ENCODE measurements around the gene CLIP3. TPM values are rescaled to one million over a fixed set of nuclear protein-coding genes. Genes with fewer than 3 reads are reported as not detected.
"Not testable (repeated sequence)": the region's sequence is repeated elsewhere in the genome, so short reads cannot be mapped to it uniquely, and the experiment has no call there.

The CLIP3 gene
- polyA plus RNA-seq, 3 donors, result 51.3 to 60.9 (median 53.5) TPM

DNA sequence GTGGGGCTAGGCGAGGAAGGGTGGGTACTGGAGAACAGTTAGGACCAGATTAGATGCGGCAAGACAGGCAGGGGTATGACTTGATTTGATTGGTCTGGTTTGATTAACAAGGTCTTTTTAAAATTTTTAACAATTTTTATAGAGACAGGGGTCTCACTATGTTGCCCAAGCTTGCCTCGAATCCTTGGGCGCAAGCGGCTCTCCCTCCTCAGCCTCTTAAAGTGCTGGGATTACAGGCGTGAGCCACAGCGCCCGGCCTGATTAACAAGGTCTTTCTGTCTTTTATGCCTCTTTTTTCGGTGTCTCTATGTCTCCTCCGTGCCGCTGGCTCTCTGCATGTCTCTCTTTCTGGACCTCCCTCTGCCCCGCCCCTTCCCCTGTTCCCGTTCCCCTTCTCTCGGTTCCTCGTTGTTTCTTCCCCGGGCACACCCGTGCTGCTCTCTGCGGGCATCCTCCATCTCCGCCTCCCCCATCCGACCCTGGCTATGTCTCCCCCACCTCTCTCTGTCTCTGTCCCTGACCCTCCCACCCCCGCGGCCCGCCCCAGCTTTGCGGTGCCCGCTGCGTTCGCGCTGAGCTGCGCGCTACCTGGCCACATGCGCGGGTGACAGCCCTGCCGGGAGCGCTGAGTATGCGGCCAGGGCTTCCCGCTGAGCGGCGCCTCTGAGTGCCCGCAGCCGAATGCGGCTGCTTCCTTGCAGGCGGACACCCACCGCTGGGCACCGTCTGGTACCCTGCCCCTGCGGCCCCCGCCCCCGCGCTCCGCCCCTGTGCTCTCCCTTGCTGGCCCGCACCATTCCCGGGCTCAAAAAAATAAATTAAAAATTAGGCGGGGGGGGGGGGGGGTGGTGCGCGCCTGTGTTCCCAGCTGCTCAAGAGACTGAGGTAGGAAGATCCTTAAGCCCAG is 45.8 kb downstream of the CLIP3 start:
- DNase-seq, result no peak

DNA sequence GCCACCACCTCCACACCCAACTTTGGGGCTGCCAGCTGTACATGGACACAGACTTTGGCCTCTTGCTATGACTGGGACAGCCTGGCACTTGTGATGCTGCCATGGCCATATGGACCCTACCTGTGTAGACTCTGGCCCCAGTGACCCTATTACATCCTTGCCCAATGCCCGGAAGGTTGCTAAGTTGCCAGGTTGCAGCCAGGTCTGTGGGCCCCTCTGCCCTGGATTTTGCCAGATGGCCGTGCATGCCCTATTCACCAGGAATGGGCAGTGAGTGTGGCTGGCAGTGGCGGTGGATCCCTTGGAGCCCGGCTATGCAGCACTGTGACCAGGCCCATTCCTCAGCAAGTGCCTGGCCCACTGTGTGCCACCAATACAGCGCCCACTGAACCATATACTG is 46.6 kb downstream of the CLIP3 start:
- DNase-seq, result no peak

GRCh38 chr19:35983177-35983576 is 49.5 kb downstream of the CLIP3 start:
- no peak for DNase-seq

DNA sequence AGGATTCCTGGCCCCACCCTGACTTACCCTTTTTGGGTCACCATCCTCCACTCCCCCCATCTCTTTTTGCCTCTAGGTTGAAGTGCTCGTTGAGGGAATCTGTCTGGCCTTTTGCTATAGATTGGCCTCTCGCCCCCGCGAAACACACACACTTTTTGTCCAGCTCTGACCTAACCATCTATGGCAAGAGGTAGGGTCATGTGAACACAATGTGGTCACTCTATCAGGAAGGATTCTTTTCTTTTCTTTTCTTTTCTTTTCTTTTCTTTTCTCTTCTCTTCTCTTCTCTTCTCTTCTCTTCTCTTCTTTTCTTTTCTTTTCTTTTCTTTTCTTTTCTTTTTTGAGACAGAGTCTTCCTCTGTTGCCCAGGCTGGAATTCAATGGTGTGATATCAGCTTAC is 51.7 kb downstream of the CLIP3 start:
- not testable (repeated sequence) for DNase-seq

DNA sequence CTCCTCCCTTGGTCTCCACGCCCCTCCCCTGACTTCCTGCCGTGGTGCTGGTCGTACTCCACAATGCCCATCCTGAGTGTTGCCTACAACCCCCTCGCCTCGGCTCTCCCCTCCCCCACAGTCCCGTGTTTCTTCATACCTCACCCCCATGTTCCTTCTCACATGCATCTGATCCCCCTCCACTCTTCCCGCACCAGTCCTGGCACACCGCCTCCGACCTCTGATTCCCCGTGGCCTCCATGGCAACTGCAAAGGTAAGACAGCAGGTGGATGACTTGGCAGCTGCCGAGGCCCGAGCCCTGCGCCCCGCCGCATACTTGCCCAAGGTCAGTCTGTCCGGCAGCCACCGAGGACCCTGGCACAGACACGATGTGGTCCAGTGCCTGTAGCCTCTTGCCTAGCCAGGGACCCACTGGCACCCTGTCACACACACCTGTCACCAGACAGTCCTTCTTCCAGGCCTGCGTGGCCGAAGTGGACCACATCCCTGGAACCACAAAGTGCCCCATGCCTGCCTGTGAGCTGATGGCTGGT is 53.8 kb downstream of the CLIP3 start:
- no peak for DNase-seq

DNA sequence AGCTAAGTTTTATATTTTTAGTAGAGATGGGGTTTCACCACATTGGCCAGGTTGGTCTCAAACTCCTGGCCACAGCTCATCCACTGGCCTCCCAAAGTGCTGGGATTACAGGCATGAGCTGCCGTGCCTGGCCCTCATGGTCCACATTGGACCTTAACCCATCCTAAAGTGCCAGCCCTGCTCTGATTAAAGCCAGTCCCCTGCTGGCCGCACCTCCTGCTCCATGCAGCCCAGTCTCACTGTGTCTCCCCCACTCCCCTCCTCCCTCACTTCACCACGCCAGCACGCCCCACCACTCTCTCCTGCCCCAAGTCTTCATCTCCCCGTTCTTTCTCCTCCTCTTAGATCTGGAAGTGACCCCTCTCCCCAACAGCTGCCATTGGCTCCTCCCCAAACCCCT is 54.4 kb downstream of the CLIP3 start:
- DNase-seq, result no peak

DNA sequence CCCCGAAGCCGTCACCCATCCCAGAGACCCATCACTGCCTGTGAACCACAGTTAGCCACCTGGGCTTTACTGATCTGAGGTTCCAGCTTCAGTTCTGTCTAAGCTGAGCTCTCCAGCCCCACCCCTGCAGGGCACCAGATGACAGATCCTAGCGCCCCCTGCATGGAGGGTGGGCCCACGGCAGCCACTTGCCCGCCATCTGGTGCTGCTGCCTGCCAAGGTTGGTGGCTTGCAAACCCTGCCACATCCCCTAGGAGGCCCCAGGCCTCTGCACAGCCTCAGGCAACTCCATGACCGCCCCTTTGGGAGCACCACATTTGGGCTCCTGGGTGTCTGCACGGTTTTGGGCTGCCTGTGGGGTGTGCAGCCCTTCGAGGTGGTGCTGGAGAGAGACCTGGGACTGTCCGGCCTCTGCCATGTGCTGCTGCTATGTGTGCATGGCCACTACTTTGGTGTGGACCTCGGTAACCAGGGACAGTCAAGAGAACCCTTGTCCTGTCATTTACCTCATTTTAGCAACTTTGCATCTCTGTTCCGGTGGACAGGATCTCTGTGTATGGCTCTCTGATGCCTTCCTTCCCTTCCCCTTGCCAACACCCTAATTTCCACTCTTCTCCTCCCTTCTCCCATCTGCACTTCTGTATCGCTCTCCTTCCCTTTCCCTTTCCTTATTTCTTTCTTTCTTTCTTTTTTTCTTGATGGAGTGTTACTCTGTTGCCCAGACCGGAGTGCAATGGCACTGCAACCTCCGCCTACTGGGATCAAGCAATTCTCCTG is 55.0 kb downstream of the CLIP3 start:
- no peak for DNase-seq

DNA sequence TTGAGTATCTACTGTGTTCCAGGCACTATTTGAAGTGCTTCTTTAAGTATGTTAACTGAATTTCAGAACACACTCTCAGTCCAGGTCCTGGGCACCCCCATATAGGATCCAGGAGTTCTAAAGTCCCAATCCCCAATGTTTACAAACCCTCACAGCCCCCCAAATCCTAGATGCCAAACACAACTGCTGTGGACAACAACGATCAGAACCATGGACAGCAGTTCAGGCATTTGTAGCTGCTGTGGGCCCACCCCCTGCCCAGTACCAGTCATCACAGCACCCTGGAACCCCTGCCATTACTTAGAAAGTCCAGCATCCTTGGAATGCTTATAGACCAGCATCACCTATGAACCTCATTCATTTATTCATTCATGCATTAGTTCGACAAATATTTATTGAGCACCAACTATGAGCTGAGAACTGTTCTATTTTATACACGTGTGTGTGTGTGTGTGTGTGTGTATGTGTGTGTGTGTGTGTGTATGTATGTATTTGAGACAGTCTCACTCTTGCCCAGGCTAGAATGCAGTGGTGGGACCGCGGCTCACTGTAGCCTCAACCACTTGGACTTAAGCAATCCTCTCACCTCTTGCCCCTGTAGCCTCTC is 57.0 kb downstream of the CLIP3 start:
- no peak for DNase-seq

DNA sequence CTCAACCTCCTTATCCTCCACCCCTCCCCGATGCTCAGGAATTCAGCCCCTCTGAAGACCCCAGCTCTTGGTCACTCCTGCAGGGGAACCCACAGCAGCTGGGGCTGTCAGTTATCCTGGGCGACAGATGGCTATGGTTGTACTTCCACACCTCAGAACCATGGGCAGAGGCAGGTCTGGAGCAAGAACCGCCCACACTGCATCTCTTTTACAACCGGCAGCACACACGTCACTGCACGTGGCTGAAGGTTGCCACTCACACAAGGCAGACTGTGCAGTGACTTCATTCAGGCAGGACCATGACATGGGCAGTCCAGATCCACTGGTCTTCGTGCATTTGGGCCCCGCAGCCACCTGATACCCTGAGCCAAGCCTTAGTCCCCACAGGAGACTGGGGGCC is 59.2 kb downstream of the CLIP3 start:
- DNase-seq, result no peak

- DNase-seq, result no peak
Measured at GRCh38 chr19:35966771-35967170, 65.9 kb downstream of the CLIP3 start.

Other genes starting within 250 kb of the CLIP3 start
- gene PRODH2, start 220.0 kb downstream of the CLIP3 start, polyA plus RNA-seq (ENCODE audit: insufficient read length in 3 of 3), result 10 to 100 TPM; 41.4 to 52.5 (median 49.5) TPM
- 100 to 1,000 TPM; 145 to 223 (median 223) TPM for gene NPHS1, start 180.4 kb downstream of the CLIP3 start, polyA plus RNA-seq (ENCODE audit: insufficient read length in 3 of 3)
- gene KIRREL2, start 176.0 kb downstream of the CLIP3 start, polyA plus RNA-seq (ENCODE audit: insufficient read length in 3 of 3), result 10 to 100 TPM; 12.3 to 13.0 (median 12.7) TPM
- 10 to 100 TPM; 26.6 to 29.2 (median 29.1) TPM for gene APLP1, start 164.3 kb downstream of the CLIP3 start, polyA plus RNA-seq (ENCODE audit: insufficient read length in 3 of 3)
- gene NFKBID, start 132.3 kb downstream of the CLIP3 start, polyA plus RNA-seq (ENCODE audit: insufficient read length in 3 of 3), result 1 to 10 TPM; 2.9 to 4.5 (median 4.0) TPM
- gene HCST, start 130.3 kb downstream of the CLIP3 start, polyA plus RNA-seq (ENCODE audit: insufficient read length in 3 of 3), result 1 to 10 TPM; 2.5 to 5.2 (median 3.3) TPM
- gene TYROBP, start 124.6 kb downstream of the CLIP3 start, polyA plus RNA-seq (ENCODE audit: insufficient read length in 3 of 3), result 10 to 100 TPM in 1 of 3 donors, 1 to 10 TPM in 2; 9.5 to 14.6 (median 9.7) TPM
- gene LRFN3, start 96.5 kb downstream of the CLIP3 start, polyA plus RNA-seq (ENCODE audit: insufficient read length in 3 of 3), result 10 to 100 TPM; 11.8 to 16.7 (median 13.6) TPM
- 10 to 100 TPM; 15.5 to 18.8 (median 17.4) TPM for gene SDHAF1, start 37.7 kb downstream of the CLIP3 start, polyA plus RNA-seq (ENCODE audit: insufficient read length in 3 of 3)
- 10 to 100 TPM; 13.2 to 17.5 (median 15.5) TPM for gene SYNE4, start 24.1 kb downstream of the CLIP3 start, polyA plus RNA-seq (ENCODE audit: insufficient read length in 3 of 3)
- 10 to 100 TPM; 17.6 to 19.3 (median 18.8) TPM for gene ALKBH6, start 18.7 kb downstream of the CLIP3 start, polyA plus RNA-seq (ENCODE audit: insufficient read length in 3 of 3)
- 10 to 100 TPM; 14.0 to 16.5 (median 15.6) TPM for gene THAP8, start 21.4 kb upstream of the CLIP3 start, polyA plus RNA-seq (ENCODE audit: insufficient read length in 3 of 3)
- gene WDR62, start 22.0 kb upstream of the CLIP3 start, polyA plus RNA-seq (ENCODE audit: insufficient read length in 3 of 3), result 1 to 10 TPM; 4.9 to 6.8 (median 5.4) TPM
- under 1 TPM in 1 of 3 donors, not detected in 2; 0.26 TPM for gene OVOL3, start 78.3 kb upstream of the CLIP3 start, polyA plus RNA-seq (ENCODE audit: insufficient read length in 3 of 3)
- 10 to 100 TPM; 53.4 to 61.7 (median 55.5) TPM for gene POLR2I, start 82.0 kb upstream of the CLIP3 start, polyA plus RNA-seq (ENCODE audit: insufficient read length in 3 of 3)
- gene TBCB, start 82.6 kb upstream of the CLIP3 start, polyA plus RNA-seq (ENCODE audit: insufficient read length in 3 of 3), result 100 to 1,000 TPM; 110 to 149 (median 133) TPM
- gene CAPNS1, start 107.2 kb upstream of the CLIP3 start, polyA plus RNA-seq (ENCODE audit: insufficient read length in 3 of 3), result 100 to 1,000 TPM; 562 to 644 (median 592) TPM
- gene COX7A1, start 119.6 kb upstream of the CLIP3 start, polyA plus RNA-seq (ENCODE audit: insufficient read length in 3 of 3), result 10 to 100 TPM; 21.8 to 34.1 (median 24.4) TPM
- gene ZNF565, start 181.8 kb upstream of the CLIP3 start, polyA plus RNA-seq (ENCODE audit: insufficient read length in 3 of 3), result 1 to 10 TPM; 5.8 to 8.5 (median 8.5) TPM
- gene ZNF146, start 182.2 kb upstream of the CLIP3 start, polyA plus RNA-seq (ENCODE audit: insufficient read length in 3 of 3), result 100 to 1,000 TPM; 114 to 132 (median 127) TPM

All from renal pelvis (tissue), 4 donors.